ENCODE measurements around the gene DLK1.

GRCh38 chr14:100767003-100767787 is 40.5 kb downstream of the DLK1 start:
- TF ChIP-seq CTCF (IDR thresholded peaks at IDR 0.05) = no peak
- no peak for TF ChIP-seq POLR2AphosphoS5 (IDR thresholded peaks at IDR 0.05; ENCODE audit: low read depth, low read length)
- no peak for TF ChIP-seq TCF7L2 (IDR thresholded peaks at IDR 0.05; ENCODE audit: low read depth, low read length)
- no peak for TF ChIP-seq SIN3A (IDR thresholded peaks at IDR 0.05; ENCODE audit: borderline replicate concordance, insufficient read depth, low read depth, low read length)
- no peak for TF ChIP-seq REST (IDR thresholded peaks at IDR 0.05; ENCODE audit: insufficient read depth in 1 of 2, low read depth in 2 of 2, low read length in 1 of 2)

Data from Panc1 (cell line).